Fibroblast of pulmonary artery (primary cell): ENCODE data around the gene ANKRD44.

Experiments used
- DNase-seq: peaks from one replicate; pipeline ENCODE4 v3.0.0-alpha.2; 2010; ENCODE audit warnings: low read depth
- H3K4me3 ChIP-seq: replicated peaks from 2 replicates; pipeline ENCODE4 v1.5.1; 2011; ENCODE audit warnings: low read depth, mild to moderate bottlenecking, control low read depth, low read length, moderate library complexity
- TF ChIP-seq, protein P1 (sequence below): IDR thresholded peaks from 2 replicates; pipeline ENCODE4 v1.5.1; 2011; ENCODE audit warnings: mild to moderate bottlenecking, control low read depth, low read length, inconsistent platforms; ENCODE audit errors: missing control alignments

The ANKRD44 gene

DNA sequence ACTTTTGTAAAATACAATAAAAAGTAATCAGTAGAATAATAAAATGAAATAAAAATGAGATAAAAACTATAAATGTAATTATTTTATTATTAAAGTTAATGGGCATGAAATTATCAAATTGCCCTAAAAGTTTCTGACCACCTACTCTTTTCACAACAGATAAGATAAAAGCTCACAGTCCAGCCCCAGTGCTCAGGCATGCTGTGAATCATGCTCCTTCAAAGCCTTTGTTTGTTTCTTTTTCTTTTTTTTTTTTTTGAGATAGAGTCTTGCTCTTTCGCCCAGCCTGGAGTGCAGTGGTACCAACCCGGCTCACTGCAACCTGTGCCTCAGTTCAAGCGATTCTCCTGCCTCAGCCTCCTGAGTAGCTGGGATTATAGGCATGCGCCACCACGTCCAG is 181.7 kb downstream of the ANKRD44 start:
- no peak for DNase-seq
- TF ChIP-seq, protein P1, sequence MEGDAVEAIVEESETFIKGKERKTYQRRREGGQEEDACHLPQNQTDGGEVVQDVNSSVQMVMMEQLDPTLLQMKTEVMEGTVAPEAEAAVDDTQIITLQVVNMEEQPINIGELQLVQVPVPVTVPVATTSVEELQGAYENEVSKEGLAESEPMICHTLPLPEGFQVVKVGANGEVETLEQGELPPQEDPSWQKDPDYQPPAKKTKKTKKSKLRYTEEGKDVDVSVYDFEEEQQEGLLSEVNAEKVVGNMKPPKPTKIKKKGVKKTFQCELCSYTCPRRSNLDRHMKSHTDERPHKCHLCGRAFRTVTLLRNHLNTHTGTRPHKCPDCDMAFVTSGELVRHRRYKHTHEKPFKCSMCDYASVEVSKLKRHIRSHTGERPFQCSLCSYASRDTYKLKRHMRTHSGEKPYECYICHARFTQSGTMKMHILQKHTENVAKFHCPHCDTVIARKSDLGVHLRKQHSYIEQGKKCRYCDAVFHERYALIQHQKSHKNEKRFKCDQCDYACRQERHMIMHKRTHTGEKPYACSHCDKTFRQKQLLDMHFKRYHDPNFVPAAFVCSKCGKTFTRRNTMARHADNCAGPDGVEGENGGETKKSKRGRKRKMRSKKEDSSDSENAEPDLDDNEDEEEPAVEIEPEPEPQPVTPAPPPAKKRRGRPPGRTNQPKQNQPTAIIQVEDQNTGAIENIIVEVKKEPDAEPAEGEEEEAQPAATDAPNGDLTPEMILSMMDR = no peak

DNA sequence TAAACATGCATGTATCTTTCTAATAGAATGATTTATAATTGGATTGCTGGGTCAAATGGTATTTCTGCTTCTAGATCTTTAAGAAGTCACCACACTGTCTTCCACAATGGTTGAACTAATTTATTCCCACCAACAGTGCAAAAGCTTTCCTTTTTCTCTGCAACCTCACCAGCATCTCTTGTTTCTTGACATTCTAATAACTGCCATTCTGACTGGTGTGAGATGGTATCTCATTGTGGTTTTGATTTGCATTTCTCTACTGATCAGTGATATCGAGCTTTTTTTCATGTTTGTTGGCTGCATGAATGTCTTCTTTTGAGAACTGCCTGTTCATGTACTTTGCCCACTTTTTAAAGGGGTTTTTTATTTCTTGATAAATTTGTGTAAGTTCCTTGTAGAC is 182.5 kb downstream of the ANKRD44 start:
- DNase-seq = no peak
- TF ChIP-seq, protein P1 = no peak

More for the DNA sequence above, 181.7 kb downstream of the ANKRD44 start:
- no peak overlapping the region for H3K4me3 ChIP-seq

DNA sequence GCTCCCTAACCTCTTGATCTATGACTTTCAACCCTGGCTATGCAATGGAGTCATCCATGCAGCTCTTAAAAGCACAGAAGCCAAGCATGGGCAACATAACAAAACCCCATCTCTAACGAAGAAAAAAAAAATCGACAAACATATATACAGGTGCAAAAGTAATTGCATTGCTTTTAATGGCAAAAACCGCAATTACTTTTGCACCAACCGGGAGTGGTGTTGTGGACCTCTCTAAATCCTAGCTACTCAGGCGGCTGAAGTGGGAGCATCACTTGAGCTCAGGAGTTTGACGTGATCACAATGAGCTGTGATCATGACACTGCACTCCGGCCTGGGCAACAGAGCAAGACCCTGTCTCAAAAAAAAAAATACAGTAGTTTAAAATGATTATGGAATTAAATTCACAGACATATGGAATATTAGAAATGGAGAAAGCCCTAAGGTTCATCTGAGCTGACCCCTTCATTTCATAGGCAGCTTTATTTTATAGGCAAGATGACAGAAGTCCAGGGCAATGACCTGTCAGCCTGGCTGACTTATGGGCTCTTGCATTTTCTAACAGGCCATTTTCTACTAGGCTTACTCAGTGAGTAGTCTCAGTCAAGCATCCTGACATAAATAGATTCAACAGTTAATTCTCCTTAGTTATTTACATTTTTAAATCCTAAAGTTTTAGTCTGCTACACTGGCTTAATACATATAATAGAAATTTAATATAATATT is 183.8 kb downstream of the ANKRD44 start:
- TF ChIP-seq, protein P1 = no peak
- no peak overlapping the region for H3K4me3 ChIP-seq
- no peak for DNase-seq

More for the DNA sequence above, 182.5 kb downstream of the ANKRD44 start:
- no peak overlapping the region for H3K4me3 ChIP-seq

DNA sequence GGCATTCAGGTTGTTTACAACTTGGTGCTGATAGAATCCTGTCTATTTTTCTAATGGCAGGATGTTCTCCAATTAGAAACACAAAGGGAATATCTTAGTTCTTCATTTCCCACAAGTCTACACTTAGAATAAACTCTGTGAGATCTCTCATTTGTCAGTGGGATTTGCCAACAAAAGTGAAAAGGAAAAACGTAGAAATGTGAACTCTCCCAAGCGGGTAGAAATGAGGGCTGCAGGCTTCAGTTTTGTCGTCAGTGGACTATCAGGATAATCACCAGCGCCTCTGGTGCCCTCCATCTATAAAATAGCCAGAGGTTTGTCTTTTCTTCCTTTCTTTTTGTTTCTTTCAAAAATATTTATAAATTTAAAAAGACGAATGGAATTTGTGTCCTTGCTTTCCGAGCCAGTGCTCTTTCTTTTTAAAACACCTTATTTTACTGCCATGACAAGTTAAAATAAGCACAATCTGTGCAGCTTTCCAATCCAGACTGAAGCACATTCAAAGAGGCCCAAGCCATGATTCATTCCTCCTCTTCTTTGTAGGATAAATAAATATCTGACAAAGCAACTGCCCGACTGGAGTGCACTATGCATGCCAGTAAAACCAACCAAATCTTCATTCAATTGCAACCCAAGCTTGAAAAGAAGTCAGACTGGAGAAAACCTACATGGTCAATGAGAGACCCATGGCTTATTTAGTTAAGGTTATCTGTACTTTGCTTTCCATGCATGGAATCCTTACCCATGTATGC is 185.8 kb downstream of the ANKRD44 start:
- TF ChIP-seq, protein P1 = no peak
- DNase-seq = peak; percentile 18
- H3K4me3 ChIP-seq = no peak overlapping the region

DNA sequence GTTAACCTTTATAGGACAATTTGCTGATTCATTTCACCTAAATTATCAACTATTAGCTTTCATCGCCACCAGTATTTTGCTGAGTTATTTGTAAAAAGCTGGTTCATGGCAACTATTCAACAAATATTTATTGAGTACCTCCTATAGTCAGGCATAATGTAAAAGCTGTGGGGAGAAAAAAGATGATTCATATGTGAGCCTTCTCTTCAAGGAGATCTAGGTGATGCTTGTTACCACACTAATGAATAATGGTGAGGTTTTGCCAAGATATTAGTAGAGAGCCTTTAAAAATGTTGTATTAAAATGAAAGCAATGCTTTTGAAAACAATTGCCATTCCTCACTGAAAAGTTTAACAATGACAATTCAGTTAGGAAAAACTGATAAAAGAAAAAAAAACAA is 187.8 kb downstream of the ANKRD44 start:
- no peak for DNase-seq
- H3K4me3 ChIP-seq = no peak overlapping the region
- TF ChIP-seq, protein P1 = no peak

DNA sequence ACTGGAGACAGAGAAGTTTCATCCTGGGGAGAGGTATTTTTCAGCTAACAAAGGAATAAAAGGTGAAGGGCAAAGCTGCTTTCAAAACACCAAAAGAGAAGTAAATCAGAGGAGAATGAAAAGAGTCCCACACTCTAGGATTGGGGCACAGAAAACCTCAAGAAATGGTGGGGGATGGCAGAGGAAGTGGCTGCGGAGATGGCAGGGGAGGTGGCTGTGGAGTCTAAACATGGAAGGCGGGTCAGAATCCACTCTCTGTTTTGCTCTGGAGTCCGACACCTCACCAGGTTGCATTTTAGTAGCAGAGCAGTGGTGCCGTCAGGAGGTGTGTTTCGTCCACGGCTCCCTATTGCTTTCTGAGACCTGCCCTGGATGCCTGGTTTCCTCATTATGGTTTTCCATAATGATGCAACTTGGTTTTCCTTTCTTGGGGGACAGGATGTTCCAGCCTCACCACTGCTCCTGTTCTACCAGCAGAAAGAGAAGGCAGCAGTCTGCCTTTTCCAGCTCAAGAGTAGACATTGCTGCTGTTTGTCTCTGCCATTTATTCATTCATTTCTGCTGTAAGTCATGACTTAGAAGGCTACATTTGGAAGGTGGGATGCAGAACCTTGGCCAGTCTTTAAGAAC is 188.7 kb downstream of the ANKRD44 start:
- no peak overlapping the region for H3K4me3 ChIP-seq
- TF ChIP-seq, protein P1 = no peak
- peak; percentile 47 for DNase-seq
